ENCODE data around the gene CDH4.
"Not testable (repeated sequence)": the region's sequence is repeated elsewhere in the genome, so short reads cannot be mapped to it uniquely, and the experiment has no call there.

Gene CDH4

DNA sequence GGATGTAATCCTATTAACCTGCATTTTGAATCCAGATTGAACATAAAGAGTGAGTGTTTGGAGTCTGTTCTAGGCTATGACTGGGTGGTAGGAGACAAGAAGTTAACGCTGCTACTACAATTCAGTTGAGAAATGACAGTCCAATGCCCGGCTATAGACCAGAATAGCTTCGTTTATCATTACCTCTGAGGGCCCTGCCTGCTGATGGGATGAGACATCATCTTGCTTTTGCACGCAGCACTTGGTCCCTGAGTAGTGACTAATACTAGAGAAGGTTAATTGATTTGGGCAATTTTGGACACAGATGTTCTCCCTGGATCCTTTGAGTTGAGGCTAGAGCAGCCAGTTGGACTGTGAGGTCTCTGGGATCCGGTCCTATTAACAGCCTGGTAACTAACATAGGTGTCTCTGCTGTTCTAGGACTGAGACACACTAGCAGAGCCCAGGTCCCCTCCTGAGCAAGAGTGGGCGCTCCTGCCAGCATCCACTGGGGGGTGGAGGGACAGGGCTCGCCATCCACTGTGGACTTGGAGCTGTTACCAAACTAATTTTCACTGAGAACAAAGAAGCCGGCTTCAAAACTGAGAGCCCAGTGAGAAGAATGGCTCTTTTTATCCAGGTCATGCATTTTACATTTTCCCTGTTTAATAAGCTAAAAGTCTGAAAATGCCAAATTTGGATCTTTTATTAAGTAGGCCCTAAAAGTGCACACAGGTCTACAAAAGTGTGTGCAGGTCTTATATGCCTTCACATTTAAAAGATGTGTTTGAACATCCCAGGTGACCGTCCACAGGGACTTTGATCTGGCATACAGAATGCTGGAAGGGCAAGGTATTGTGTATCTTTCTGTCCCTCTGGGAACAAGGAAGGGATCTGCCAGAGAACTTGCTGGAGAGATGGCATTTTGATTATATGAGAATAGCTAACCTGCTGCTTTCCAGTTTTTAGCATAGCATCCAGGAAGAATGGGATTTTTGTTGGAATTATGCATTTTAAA is 212.5 kb downstream of the CDH4 start:
- no peak for FAIRE-seq

GRCh38 chr20:61475729-61476128 is 223.7 kb downstream of the CDH4 start:
- FAIRE-seq = no peak

DNA sequence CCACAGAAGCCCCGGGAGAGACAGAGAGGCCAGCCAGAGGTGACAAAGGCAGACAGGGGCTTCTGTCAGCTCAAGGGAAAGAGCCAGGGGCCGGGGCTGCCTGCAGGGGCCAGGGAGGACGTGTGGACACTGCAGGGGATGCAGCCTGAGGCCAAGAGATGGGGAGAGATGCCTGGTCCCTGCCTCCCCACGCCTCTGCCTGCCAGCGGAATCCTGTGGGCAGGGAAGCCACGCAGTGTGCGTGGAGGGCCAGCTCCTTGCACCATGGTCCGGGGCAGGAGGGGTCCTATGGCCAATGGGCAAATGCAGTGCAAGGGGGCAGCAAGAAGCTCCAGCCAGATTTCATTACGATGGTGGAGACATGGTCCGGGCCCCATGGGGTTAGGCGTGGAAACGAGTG is 224.9 kb downstream of the CDH4 start:
- FAIRE-seq = no peak

GRCh38 chr20:61477451-61477861 is 225.4 kb downstream of the CDH4 start:
- FAIRE-seq = no peak

DNA sequence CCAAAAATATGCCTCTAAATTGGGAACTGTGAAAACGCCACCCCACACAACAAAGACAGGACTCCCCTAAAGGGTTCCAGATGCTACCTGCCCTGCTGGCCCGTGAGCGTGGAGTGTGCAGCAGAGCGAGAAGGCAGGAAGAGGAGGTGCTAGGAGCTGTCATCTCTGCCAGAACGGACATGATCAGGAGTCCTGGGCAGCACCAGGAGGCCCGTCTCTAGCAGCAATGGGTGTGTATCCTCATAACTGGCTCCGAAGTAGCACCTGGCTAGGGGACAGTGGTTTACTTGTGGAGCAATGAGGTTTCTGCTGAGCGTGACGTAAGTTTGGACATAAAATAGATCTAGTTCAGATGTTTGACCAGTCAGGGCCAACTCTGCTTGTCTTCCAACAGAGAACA is 226.0 kb downstream of the CDH4 start:
- FAIRE-seq = no peak

DNA sequence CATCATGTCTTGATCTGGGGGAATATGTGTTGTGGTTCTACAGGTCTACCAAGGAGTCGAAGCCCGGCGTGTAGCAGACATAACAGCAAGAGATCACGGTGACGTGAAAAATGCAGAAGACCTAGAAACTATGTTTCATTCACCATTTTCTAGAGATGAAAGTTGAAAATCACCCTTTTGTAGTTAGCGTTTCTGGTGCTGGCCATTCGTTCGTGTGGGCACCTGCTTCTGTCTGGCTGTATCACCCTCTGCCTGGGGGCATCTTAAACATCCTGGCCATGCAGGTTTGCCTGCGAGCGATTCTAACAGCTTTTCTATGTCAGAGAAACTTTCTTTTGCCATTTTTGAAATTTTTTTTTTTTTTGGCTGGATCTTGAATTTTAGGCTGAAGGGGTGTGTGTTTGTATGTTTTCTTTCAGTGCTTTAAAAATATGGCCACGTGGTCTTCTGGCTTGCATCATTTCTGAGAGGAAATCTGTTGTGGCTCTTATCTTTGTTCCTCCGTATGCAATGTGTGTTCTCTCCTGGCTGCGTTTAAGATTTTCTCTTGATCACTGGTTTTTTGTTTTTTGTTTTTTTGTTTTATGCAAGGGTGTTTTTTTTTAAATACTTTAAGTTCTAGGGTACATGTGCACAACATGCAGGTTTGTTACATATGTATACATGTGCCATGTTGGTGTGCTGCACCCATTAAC is 226.7 kb downstream of the CDH4 start:
- FAIRE-seq = no peak

DNA sequence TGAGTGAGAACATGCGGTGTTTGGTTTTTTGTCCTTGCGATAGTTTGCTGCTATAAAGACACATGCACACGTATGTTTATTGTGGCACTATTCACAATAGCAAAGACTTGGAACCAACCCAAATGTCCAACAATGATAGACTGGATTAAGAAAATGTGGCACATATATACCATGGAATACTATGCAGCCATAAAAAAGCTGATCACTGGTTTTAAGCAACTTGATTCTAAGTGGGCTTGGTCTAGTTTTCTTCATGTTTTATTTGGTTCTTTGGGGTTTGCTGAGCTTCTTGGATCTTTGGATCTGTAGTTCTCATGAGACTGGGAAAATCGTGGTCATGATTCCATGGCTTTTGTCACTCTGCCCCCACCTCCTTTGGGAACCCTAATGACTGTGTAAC is 227.4 kb downstream of the CDH4 start:
- not testable (repeated sequence) for FAIRE-seq

DNA sequence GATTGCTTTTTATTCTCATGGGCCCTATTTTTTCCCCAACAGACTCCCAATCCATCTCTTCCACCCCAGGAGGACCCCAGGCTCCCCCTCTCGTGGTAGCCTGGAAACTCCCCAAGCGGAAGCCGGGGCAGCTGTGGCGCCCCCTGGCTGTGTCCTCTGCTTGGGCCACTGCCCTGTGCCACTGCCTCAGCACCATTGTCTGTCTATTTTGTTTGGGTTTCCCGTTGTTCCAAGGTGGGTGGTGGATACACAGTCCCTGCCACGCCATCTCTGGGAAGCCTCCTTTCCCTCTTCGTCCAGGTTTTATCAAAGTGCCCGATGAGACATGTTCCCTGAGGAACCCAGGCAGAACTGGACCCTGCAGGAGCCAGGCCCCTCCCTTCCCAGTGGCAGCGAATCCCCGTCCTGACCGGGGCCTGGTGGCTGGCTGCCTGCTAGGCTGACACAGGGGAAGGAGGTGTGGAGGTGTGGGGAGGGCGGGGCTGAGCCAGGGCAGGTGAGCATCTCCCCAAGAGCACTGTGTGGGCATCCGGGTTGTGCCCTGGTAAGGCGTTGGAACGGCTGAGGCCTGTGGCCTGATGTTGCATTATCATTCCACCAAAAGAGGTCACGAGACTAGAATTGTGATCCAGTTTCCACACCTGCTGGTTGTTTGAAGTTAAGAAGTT is 228.2 kb downstream of the CDH4 start:
- FAIRE-seq = no peak

- FAIRE-seq = no peak
Observed at GRCh38 chr20:61482056-61482887, 230.2 kb downstream of the CDH4 start.

DNA sequence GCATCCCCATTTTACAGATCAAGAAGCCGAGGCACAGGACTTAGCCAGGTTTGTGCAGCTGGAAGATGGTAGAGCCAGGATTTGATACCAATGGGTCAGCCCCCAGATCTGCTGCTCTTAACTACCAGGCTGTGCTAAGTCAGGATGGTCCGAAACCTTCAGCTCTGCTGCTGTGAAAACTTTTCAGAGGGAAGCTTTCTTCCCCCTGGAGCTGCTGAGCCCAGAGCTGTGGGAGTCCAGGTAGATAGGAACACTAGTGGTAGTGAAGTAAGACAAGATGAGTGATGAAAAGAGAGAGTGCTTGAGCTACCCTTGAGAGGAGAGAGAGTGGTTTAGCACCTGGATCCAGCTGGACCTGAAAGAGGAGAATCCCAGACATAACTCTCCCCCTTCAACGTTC is 230.8 kb downstream of the CDH4 start:
- no peak for FAIRE-seq

DNA sequence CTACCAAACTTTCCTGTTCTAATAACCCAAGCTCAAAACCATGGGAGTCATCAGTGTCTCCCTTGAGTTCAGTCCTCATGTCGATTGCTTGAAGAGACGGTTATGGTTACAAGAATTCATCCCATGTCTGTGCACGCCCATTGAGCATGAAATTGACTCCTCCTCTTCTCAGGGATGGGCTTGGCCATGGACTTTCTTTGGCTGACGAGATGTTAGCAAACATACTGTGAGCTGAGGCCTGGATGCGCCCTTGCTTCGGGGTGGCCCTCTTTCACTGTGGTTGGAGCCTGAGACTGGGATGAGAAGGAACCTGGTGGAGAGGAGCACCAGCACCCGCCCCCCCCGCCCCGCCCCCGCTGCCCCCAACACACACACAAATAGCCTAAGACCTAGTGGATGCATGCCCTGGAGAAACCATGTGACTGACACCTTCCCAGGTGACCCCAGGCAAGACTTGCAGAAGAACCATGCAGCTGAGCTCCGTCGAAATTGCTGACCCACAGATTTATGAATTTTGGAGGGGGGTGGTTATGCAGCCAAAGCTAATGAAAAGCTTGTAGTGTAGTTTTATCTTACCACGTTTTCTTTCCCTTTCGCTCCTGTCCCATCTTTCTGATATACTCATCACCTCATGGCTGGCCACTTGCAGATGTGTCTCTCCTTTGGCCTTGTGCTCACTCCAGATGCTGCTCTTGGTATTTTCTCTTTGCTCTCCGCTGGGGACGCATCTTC is 231.4 kb downstream of the CDH4 start:
- FAIRE-seq = no peak

GRCh38 chr20:61486198-61486597 is 234.1 kb downstream of the CDH4 start:
- FAIRE-seq = no peak

DNA sequence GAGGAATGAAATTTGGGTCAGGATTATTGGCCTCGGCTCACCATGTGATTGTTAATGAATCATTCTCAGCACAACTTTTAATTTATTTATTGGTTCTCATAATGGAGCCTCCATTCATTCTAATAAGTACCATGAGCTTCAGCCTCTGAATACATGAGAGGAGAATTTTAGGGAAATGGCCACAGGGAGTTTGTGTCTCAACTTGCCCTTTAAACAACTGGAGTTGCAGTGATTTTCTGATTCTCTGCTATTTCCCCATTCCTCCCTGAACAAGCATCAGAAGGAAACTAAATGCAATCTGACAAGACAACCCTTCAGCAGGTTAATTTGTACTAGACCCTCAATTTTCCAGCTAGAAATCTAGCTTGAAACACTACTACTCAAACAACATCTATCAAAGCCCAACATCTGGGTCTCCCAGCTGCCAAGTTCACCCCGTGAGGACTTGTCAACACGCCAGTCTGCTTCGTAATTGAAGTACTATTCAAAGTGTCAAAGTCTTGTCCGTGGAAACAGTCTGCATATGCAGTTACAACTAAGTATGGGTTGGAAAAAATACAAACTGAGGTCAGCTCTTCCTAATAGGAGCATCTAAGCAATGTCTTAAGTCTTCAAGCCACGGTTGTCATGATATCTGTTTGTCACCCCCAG is 235.4 kb downstream of the CDH4 start:
- FAIRE-seq = no peak

DNA sequence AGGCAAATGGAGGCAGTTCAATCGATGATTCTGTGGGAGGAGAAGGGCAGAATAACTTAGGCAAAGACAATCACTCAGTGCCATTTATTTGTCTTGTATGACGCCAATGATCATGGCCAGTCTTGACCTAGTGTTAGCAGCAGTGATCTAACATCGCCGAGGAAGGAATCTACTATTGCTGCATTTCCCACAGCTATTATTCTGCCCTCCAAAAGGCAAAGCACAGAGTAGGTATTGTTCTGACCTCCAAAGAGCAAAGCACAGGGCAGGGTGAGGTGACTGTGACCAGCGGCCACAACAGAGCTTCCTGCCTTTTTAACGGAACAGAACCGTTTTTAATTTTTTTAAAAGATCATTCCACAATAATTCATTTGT is 235.9 kb downstream of the CDH4 start:
- FAIRE-seq = no peak

GRCh38 chr20:61490721-61491120 is 238.7 kb downstream of the CDH4 start:
- no peak for FAIRE-seq

- no peak for FAIRE-seq
Observed at GRCh38 chr20:61492065-61492464, 240.0 kb downstream of the CDH4 start.

DNA sequence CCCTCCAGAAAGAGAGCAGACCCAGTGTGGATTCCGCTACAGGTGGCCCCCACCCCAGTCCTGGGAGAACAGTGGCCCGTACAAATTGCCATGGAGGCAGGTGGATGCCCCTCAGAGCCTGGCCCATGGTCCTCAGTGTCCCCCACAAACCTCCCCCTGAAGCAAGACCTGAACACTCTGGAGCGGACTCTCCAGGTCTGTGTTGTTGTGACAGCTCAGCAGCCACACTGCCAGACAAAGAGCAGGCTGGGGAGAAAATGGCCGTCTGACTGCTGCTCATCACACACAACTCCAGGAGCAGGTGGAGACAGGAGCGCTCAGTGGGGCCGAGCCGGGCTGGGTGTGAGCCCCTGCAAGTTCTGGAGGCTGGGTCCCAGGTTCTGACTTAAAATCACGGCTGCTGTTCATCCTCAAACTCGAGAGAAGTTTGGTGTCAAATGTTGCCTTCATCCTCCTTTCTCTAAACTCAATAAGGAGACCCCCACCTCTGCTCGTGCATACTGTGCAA is 241.8 kb downstream of the CDH4 start:
- no peak for FAIRE-seq

- no peak for FAIRE-seq
Observed at GRCh38 chr20:61494763-61495575, 242.9 kb downstream of the CDH4 start.

DNA sequence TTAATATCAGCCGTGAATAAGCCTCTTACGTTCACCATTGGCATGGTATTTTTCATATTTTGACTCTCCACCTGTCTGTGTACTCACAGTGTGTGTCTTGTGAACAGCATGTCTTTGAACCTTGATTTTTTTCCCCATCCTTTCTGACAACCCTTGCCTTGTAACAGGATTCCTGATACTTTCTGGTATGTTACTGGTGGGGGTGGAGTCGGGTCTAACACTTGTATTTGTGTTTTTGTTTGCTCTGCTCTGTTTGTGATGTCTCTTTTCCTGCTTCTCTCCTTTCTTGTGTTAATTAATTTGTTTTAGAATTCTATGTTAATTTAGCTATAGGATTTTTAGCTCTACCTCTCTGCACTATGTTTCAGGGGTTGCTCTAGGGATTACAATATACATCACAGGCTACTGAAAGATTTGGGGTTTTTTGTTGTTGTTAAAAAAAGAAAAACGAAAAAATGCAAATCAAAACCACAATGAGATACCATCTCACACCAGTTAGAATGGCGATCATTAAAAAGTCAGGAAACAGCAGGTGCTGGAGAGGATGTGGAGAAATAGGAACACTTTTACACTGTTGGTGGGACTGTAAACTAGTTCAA is 245.1 kb downstream of the CDH4 start:
- FAIRE-seq = no peak
